Measurements from ENCODE around the gene GRN.
"Not testable (repeated sequence)": the region's sequence is repeated elsewhere in the genome, so short reads cannot be mapped to it uniquely, and the experiment has no call there.

The GRN gene

DNA sequence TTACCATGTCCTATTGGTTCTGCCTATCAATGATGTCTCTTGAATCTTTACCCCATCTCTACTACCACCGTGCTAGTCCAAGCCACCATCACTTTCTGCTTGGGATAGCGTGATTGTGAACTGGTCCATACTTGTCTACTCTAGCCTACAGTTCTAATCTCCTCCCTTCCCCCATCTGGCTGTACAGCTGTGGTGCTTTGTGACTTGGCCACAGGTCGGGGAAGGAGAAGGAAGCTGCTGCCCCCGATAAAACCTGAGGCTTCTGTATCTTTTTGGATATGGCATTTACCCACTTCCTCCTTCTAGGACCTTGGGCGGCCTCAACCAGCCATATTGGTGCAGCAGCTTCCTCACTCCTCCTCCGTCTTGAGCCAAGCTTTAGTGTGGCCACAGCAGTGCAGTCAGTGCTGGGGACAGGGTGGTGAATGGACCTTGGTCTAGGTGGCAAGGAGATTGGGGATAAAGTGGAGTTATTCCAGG is 44.7 kb downstream of the GRN start:
- no peaks in the 10 kb centered on the region for H3K36me3 ChIP-seq (ENCODE audit: control insufficient read depth in 2 of 2, insufficient read depth in 2 of 2, low read length in 2 of 2)
- H3K27me3 ChIP-seq (ENCODE audit: control insufficient read depth in 2 of 2, insufficient read depth in 2 of 2, low read length in 2 of 2) = peaks cover 0 to 9% of the 10 kb centered on the region in 2 donors
- H3K4me1 ChIP-seq (ENCODE audit: control insufficient read depth in 2 of 2, insufficient read depth in 2 of 2, low read length in 2 of 2) = peaks cover 7 to 9% of the 10 kb centered on the region in 2 donors
- H3K27ac ChIP-seq (ENCODE audit: low read depth in 2 of 2, low read length in 2 of 2) = no peak overlapping the region
- no peaks in the 10 kb centered on the region for H3K9me3 ChIP-seq (ENCODE audit: control insufficient read depth in 2 of 2, low read length in 2 of 2)
- H3K9ac ChIP-seq (ENCODE audit: low read depth in 1 of 2, low read length in 2 of 2) = no peak overlapping the region
- no peak overlapping the region for H3K4me3 ChIP-seq (ENCODE audit: low read length in 2 of 2)

DNA sequence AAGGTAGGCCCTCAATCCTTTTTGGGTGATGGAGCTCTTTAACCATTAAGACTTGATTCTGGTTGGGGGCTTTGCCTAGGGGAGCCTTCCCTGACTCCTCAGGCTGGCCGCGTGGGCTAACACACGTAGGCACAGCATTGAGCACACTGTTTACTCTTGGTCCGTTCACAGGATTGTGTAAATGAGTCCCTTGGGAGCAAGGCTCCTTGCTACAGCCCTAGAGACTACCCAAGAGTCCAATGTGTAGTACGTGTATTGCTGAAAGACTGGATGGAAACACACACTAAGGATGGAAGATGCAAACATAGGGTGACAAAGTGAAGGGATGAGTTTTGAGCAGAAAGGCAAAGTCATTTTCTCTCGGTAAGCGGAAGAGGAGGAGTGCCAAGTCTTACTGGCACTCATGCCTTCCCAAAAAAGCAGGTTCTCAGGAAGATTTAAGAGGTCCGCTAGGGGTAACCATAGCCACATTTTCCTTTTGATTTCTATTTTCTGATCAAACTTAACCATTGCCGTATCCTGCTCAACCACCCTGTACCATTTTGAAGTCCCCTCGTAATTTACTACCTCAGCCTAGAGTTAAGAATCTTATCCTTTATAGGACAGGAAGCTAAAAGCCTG is 45.3 kb downstream of the GRN start:
- Histone ChIP-seq H3K4me1 (ENCODE audit: control insufficient read depth in 2 of 2, insufficient read depth in 2 of 2, low read length in 2 of 2) (peaks cover 6 to 7% of the 10 kb centered on the region in 2 donors), H3K36me3 (ENCODE audit: control insufficient read depth in 2 of 2, insufficient read depth in 2 of 2, low read length in 2 of 2) (no peaks in the 10 kb centered on the region), H3K27me3 (ENCODE audit: control insufficient read depth in 2 of 2, insufficient read depth in 2 of 2, low read length in 2 of 2) (peaks cover 0 to 5% of the 10 kb centered on the region in 2 donors), H3K27ac (ENCODE audit: low read depth in 2 of 2, low read length in 2 of 2) (no peak overlapping the region), H3K4me3 (ENCODE audit: low read length in 2 of 2) (no peak overlapping the region), H3K9ac (ENCODE audit: low read depth in 1 of 2, low read length in 2 of 2) (no peak overlapping the region), H3K9me3 (ENCODE audit: control insufficient read depth in 2 of 2, low read length in 2 of 2) (no peaks in the 10 kb centered on the region)

DNA sequence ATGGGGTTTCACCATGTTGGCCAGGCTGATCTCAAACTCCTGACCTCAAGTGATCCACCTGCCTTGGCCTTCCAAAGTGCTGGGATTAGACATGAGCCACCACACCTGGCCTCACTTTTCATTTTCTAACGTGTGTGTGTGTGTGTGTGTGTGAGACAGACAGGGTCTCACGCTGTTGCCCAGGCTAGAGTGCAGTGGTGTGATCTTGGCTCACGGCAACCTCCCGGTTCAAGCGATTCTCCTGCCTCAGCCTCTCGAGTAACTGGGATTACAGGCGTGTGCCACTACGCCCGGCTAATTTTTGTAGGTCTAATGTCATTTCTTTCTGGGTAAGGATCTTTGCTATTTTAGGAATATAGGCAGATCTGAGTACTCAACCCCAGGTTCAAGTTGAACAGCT is 49.0 kb downstream of the GRN start:
- H3K27me3 ChIP-seq (ENCODE audit: control insufficient read depth in 2 of 2, insufficient read depth in 2 of 2, low read length in 2 of 2); H3K27ac ChIP-seq (ENCODE audit: low read depth in 2 of 2, low read length in 2 of 2); H3K4me1 ChIP-seq (ENCODE audit: control insufficient read depth in 2 of 2, insufficient read depth in 2 of 2, low read length in 2 of 2); H3K9me3 ChIP-seq (ENCODE audit: control insufficient read depth in 2 of 2, low read length in 2 of 2); H3K9ac ChIP-seq (ENCODE audit: low read depth in 1 of 2, low read length in 2 of 2); H3K4me3 ChIP-seq (ENCODE audit: low read length in 2 of 2): not testable (repeated sequence)
- H3K36me3 ChIP-seq (ENCODE audit: control insufficient read depth in 2 of 2, insufficient read depth in 2 of 2, low read length in 2 of 2) = peaks cover 8 to 17% of the 10 kb centered on the region in 2 donors

DNA sequence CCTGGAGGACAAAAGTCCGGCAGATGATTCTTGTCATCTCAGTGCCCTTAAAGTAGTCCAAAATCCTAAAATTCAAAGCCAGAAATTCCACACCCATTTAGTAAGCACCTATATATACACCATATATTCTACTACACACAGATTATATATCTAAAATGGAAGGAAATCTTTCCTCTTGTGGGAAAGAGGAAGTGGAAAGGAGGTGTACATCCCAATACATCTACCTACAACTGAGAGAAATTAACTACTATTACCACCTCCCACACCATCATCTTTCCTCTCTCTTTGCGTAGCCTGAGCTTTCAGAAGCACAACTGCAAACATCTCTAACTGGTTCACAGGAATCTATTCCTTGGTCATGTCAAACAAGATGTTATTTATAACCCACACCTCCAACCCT is 49.7 kb downstream of the GRN start:
- Histone ChIP-seq H3K9ac (ENCODE audit: low read depth in 1 of 2, low read length in 2 of 2) (no peak overlapping the region), H3K36me3 (ENCODE audit: control insufficient read depth in 2 of 2, insufficient read depth in 2 of 2, low read length in 2 of 2) (peaks cover 15 to 24% of the 10 kb centered on the region in 2 donors), H3K27me3 (ENCODE audit: control insufficient read depth in 2 of 2, insufficient read depth in 2 of 2, low read length in 2 of 2) (no peaks in the 10 kb centered on the region), H3K9me3 (ENCODE audit: control insufficient read depth in 2 of 2, low read length in 2 of 2) (no peaks in the 10 kb centered on the region), H3K27ac (ENCODE audit: low read depth in 2 of 2, low read length in 2 of 2) (no peak overlapping the region), H3K4me3 (ENCODE audit: low read length in 2 of 2) (no peak overlapping the region), H3K4me1 (ENCODE audit: control insufficient read depth in 2 of 2, insufficient read depth in 2 of 2, low read length in 2 of 2) (no peaks in the 10 kb centered on the region)

DNA sequence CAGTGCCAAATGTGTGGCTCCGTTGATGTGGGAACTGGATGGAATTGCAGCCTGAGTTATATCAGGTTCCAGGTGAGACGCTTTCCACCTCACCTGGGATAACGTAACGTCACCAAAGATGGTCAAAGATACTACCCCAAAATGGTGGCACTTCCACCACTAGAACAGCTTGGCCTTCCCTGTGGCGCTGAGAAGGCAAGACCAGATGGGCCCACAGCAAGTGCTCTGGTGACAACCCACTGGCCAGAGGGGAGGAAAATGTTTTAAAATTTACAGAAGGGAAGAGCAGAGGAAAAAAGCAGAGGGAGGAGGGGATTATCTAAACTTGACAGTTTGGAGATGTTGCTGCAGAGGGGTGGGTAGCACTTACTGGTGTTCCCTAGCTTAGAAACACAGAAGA is 51.8 kb downstream of the GRN start:
- Histone ChIP-seq H3K4me3 (ENCODE audit: low read length in 2 of 2) (no peak overlapping the region), H3K36me3 (ENCODE audit: control insufficient read depth in 2 of 2, insufficient read depth in 2 of 2, low read length in 2 of 2) (peaks cover 32 to 42% of the 10 kb centered on the region in 2 donors), H3K9me3 (ENCODE audit: control insufficient read depth in 2 of 2, low read length in 2 of 2) (no peaks in the 10 kb centered on the region), H3K27ac (ENCODE audit: low read depth in 2 of 2, low read length in 2 of 2) (no peak overlapping the region), H3K4me1 (ENCODE audit: control insufficient read depth in 2 of 2, insufficient read depth in 2 of 2, low read length in 2 of 2) (no peaks in the 10 kb centered on the region), H3K9ac (ENCODE audit: low read depth in 1 of 2, low read length in 2 of 2) (no peak overlapping the region), H3K27me3 (ENCODE audit: control insufficient read depth in 2 of 2, insufficient read depth in 2 of 2, low read length in 2 of 2) (no peaks in the 10 kb centered on the region)

DNA sequence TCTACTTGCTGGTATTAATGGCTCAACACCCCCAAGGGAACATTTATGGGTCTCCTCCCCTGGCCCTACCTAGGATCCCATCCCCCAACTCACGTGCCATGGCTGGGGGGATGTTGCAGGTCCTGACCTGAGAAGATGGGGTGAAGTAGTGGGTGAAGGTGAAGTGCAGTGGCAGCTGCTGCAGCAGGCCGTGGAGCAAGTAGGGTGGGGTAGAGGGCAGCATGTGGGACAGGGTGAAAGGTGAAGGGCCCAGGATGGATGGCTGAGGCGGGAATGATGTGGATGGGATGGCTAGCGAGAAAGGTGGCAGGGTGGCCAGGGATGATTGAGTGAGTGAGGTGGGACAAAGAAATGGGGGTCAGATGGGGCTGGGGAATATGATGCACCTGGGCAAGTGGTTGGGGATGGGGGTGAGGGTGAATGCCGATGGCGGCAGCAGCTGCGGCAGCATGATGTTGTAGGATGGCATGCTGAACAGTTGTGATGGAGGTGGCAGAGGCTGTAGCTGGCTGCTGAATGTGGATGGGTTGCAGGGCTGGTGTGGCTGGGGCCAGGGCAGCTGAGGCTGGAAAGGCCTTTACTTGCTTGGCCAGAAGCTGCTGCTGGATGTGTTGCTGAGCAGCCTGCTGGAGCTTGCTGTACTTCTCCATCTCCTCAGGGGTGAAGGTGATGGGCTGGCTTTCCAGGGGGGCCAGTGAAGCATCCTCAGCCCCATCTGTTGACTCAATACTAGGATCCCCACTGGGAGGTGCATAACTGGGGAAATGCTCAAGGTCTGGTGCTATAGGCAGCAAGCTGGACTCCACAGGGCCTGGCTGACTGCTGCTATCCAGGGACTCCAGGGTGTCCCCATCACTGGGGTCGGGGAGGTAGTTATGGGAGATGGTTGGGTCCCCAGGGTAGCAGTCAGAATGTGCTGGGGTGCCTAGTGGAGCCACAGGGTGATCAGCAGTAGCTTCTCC is 52.7 kb downstream of the GRN start:
- H3K36me3 ChIP-seq (ENCODE audit: control insufficient read depth in 2 of 2, insufficient read depth in 2 of 2, low read length in 2 of 2) = peaks cover 32 to 42% of the 10 kb centered on the region in 2 donors
- H3K4me1 ChIP-seq (ENCODE audit: control insufficient read depth in 2 of 2, insufficient read depth in 2 of 2, low read length in 2 of 2) = no peaks in the 10 kb centered on the region
- H3K9ac ChIP-seq (ENCODE audit: low read depth in 1 of 2, low read length in 2 of 2) = no peak overlapping the region
- no peaks in the 10 kb centered on the region for H3K27me3 ChIP-seq (ENCODE audit: control insufficient read depth in 2 of 2, insufficient read depth in 2 of 2, low read length in 2 of 2)
- no peak overlapping the region for H3K27ac ChIP-seq (ENCODE audit: low read depth in 2 of 2, low read length in 2 of 2)
- no peak overlapping the region for H3K4me3 ChIP-seq (ENCODE audit: low read length in 2 of 2)
- H3K9me3 ChIP-seq (ENCODE audit: control insufficient read depth in 2 of 2, low read length in 2 of 2) = no peaks in the 10 kb centered on the region

DNA sequence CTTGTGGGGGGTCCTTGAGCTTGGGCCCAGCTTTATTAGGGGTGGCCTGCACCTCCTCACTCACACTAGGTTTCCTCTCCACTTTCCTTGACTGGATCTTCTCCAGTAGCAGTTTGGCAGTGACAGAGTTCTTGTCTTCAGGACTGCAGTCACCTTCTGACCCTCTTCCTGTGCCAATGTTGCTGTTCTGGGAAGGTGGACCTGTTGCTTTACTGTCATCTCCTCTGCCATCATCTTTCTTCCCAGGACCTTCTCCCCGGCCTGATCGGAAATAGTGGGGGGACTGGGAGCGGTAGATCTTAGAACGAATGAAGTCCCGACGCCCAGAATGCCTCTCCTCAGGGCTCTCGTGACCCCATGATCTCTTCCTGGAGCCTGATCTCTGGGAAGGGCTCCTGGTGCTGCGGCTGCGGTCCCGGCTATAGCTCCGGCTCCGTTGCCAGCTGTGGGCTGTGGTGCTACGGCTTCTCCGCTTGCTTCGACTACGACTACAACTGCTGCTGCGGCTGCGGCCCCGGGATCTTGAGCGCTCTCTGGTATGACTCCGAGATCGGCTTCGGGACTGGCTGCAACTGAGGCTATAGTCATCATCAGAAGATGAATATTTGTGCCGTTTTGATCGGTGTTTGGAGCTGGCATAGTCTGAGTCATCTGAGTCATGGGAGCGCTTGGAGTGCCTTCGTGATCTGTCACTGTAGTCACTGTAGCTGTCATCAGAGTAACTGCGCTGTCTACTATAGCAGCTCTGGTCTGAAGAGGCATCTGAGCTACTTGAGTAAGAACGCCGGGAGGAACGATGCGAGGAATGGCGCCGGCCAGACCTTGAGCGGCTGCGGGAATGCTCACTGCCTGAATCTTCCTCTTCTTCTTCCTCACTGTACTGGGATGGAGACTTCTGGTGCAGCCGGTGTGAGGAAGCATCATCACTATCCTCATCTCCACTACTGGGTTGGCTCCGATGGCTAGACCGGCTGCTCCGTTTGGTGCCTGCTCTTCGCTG is 53.9 kb downstream of the GRN start:
- Histone ChIP-seq H3K27ac (ENCODE audit: low read depth in 2 of 2, low read length in 2 of 2) (no peak overlapping the region), H3K27me3 (ENCODE audit: control insufficient read depth in 2 of 2, insufficient read depth in 2 of 2, low read length in 2 of 2) (no peaks in the 10 kb centered on the region), H3K36me3 (ENCODE audit: control insufficient read depth in 2 of 2, insufficient read depth in 2 of 2, low read length in 2 of 2) (peaks cover 32 to 42% of the 10 kb centered on the region in 2 donors), H3K4me3 (ENCODE audit: low read length in 2 of 2) (no peak overlapping the region), H3K4me1 (ENCODE audit: control insufficient read depth in 2 of 2, insufficient read depth in 2 of 2, low read length in 2 of 2) (no peaks in the 10 kb centered on the region), H3K9ac (ENCODE audit: low read depth in 1 of 2, low read length in 2 of 2) (no peak overlapping the region), H3K9me3 (ENCODE audit: control insufficient read depth in 2 of 2, low read length in 2 of 2) (no peaks in the 10 kb centered on the region)

DNA sequence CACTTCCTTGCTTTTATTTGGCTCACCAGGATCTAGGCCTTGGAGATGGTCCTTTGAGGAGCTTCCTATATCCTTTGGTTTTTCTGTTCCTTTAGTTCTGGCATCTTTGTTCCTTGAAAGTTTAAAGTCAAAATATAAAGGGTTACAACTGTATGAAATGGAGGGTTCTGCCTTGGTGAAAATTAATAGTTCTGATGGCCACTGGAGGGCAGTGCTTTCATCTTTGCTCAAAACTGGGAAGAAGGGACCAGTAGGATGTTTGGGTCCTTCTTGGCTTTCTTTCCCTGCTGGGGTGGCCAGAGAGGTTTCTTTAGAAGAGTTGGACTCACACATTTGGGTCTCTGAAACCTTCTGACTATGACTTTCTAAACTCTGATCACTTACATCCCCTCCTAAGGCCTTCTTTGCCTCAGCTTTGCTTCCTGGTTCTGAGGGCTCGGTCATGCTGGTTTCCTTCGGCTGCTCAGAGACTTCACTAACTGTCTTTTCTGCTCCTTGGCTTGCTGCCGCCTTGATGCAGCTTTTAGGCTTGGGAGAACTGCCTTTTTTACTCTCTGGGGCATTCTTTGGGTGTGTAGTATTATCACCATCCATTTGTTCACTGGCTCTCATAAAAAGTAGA is 55.2 kb downstream of the GRN start:
- Histone ChIP-seq H3K36me3 (ENCODE audit: control insufficient read depth in 2 of 2, insufficient read depth in 2 of 2, low read length in 2 of 2) (peaks cover 32 to 45% of the 10 kb centered on the region in 2 donors), H3K27ac (ENCODE audit: low read depth in 2 of 2, low read length in 2 of 2) (no peak overlapping the region), H3K4me3 (ENCODE audit: low read length in 2 of 2) (no peak overlapping the region), H3K9ac (ENCODE audit: low read depth in 1 of 2, low read length in 2 of 2) (no peak overlapping the region), H3K4me1 (ENCODE audit: control insufficient read depth in 2 of 2, insufficient read depth in 2 of 2, low read length in 2 of 2) (no peaks in the 10 kb centered on the region), H3K27me3 (ENCODE audit: control insufficient read depth in 2 of 2, insufficient read depth in 2 of 2, low read length in 2 of 2) (no peaks in the 10 kb centered on the region), H3K9me3 (ENCODE audit: control insufficient read depth in 2 of 2, low read length in 2 of 2) (no peaks in the 10 kb centered on the region)
